Caco-2 (cell line): ENCODE results near the gene MYO9B. TPM values are rescaled to one million over a fixed set of nuclear protein-coding genes. Genes with fewer than 3 reads are reported as not detected.
"Not testable (repeated sequence)": the region's sequence is repeated elsewhere in the genome, so short reads cannot be mapped to it uniquely, and the experiment has no call there.

Source experiments
- BruUV-seq: library from RNA; stranded (reverse); fragments of 400-500 nt; replicated peaks from 2 replicates; lab custom pipeline; 2021; lab: Mats Ljungman, UMichigan
- CTCF ChIA-PET: fragments of 300-600 bp; sonication (Branson Sonifier 250); formaldehyde crosslinking; loops from one replicate; lab custom pipeline; 2022; ENCODE audit warnings: antibody characterized with exemption; lab: Charles Lee
- POLR2A ChIA-PET: fragments of 300-600 bp; sonication (Branson Sonifier 250); formaldehyde crosslinking; loops from one replicate; lab custom pipeline; 2022; ENCODE audit warnings: antibody characterized with exemption; lab: Charles Lee
- DNase-seq, 2 experiments: peaks; one replicate each; pipeline versions ENCODE4 v3.0.0 to v3.0.0-alpha.2; 2020 to 2022
- H3K27me3 ChIP-seq: replicated peaks from 2 replicates; pipeline ENCODE4 v1.6.0; 2011; ENCODE audit warnings: low read length; ENCODE audit not compliant: control insufficient read depth, insufficient read depth
- H3K36me3 ChIP-seq: 2 replicates; pipeline ENCODE4 v1.5.1; 2011; ENCODE audit warnings: low read length; ENCODE audit not compliant: control insufficient read depth, insufficient read depth
- H3K4me1 ChIP-seq: fragments of 250-450 bp; sonication (Bioruptor Pico); 2 replicates; pipeline ENCODE4 v1.5.1; 2020; ENCODE audit warnings: mild to moderate bottlenecking
- H3K4me3 ChIP-seq: 2 replicates; pipeline ENCODE4 v1.5.1; 2011; ENCODE audit warnings: low read depth, mild to moderate bottlenecking, control low read depth, low read length
- H3K9me3 ChIP-seq: fragments of 250-450 bp; sonication (Bioruptor Pico); 2 replicates; pipeline ENCODE4 v1.5.1; 2020; ENCODE audit warnings: mild to moderate bottlenecking, moderate library complexity
- H3K27ac Mint-ChIP-seq: one replicate; pipeline ENCODE4 v1.8.0; 2022; ENCODE audit warnings: mixed read lengths; ENCODE audit not compliant: unreplicated experiment
- H3K27me3 Mint-ChIP-seq: one replicate; pipeline ENCODE4 v1.8.0; 2022; ENCODE audit warnings: mixed read lengths; ENCODE audit not compliant: insufficient read depth, unreplicated experiment
- H3K36me3 Mint-ChIP-seq: one replicate; pipeline ENCODE4 v1.8.0; 2022; ENCODE audit warnings: mild to moderate bottlenecking, mixed read lengths; ENCODE audit not compliant: insufficient read depth, unreplicated experiment
- H3K4me1 Mint-ChIP-seq: one replicate; pipeline ENCODE4 v1.8.0; 2022; ENCODE audit warnings: low read depth, mixed read lengths; ENCODE audit not compliant: unreplicated experiment
- H3K4me3 Mint-ChIP-seq: one replicate; pipeline ENCODE4 v1.8.0; 2022; ENCODE audit warnings: mild to moderate bottlenecking, moderate library complexity, mixed read lengths; ENCODE audit not compliant: unreplicated experiment
- H3K9me3 Mint-ChIP-seq: one replicate; pipeline ENCODE4 v1.8.0; 2022; ENCODE audit warnings: mixed read lengths; ENCODE audit not compliant: unreplicated experiment
- CTCF ChIP-seq, 2 experiments: fragments of 200-600 bp in 1 of 2; IDR thresholded peaks; 1 replicate in 1 of 2; 2 replicates in 1 of 2; pipeline versions ENCODE4 v1.5.1 to v1.8.0; 2011 to 2022; ENCODE audit warnings: antibody characterized with exemption in 1 of 2, control low read depth in 1 of 2, inconsistent platforms in 1 of 2, low read depth in 1 of 2, low read length in 1 of 2, mild to moderate bottlenecking in 1 of 2, moderate library complexity in 1 of 2; ENCODE audit not compliant: insufficient read depth in 1 of 2, severe bottlenecking in 1 of 2, unreplicated experiment in 1 of 2
- intact Hi-C: fragments of 100-400 bp; cut with micrococcal nuclease; formaldehyde crosslinking; loops from one replicate; pipeline ENCODE4 v1.10.0; 2022; ENCODE audit not compliant: unreplicated experiment
- total RNA-seq: library from RNA; stranded (reverse); gene quantifications from 2 replicates; pipeline ENCODE4 v1.2.3, GENCODE V29; 2022

Gene MYO9B
- total RNA-seq, 1 experiment from 2014 or later: 47.6 TPM

DNA sequence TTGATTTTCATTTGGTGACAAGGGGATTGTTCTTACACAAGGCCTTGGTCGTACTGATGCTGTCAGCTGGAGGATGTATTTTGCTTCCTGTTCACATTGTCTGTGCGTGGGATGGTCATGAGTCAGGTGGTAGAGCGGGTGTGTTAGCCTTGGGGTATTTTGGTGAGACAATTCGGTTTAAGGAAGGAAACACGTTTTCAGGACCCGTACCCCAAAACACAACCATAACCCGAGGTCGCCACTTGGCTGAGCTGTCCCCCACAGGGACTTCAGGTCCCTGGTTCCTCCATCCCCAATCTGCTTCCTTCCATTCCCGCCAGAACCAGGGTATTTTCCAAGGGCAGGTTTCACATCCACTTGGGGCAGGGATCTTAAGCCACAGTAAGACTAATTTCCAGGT, 15.0 kb downstream of the MYO9B start:
- CTCF ChIA-PET: no interaction called here

DNA sequence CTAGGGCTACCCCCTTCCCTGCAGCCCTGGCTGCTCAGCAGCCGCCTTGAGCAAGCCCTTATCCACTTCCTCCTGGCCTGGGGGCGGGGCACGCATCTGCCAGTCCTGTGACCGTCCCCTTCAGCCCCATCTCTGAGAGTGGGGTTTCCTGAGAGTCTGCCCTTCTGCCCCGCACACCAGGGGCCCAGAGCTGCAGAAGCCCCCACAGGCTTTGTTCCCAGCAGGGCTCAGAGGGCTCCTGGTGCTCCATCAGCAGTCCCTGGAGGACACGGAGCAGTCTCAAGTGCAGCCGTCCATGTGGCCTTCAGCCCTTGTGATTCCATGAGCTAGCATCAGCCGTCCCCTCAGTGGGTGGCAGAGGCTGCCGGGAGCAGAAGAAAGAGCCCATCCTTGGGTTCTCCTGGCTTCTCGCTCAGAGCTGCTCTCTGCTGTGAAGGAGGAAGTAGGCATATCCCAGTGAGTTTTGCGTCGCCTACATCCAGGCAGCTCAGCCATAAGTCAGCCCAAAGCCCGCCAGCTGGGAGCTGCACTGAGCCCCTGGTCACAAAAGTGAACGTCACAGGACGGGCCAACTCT, 16.3 kb downstream of the MYO9B start:
- no peaks in the 10 kb centered on the region; the same call in 1 of the 2 replicates for H3K36me3 ChIP-seq
- H3K9me3 ChIP-seq: no peaks in the 10 kb centered on the region
- H3K27me3 ChIP-seq: no peaks in the 10 kb centered on the region
- no peak for DNase-seq
- H3K27ac Mint-ChIP-seq: no peak overlapping the region
- POLR2A ChIA-PET: no interaction called here
- H3K4me1 Mint-ChIP-seq: peaks cover 18% of the 10 kb centered on the region
- CTCF ChIA-PET: interaction anchor here (0.7 kb wide), 1 partner anchor 73 kb away, joined by 8 read pairs; no protein-coding TSS in a partner anchor
- BruUV-seq: no TSS peak
- no peaks in the 10 kb centered on the region for H3K9me3 Mint-ChIP-seq
- H3K27me3 Mint-ChIP-seq: no peaks in the 10 kb centered on the region
- peaks cover 17% of the 10 kb centered on the region for H3K36me3 Mint-ChIP-seq
- TF ChIP-seq CTCF (IDR thresholded peaks at IDR 0.05; ENCODE audit: insufficient read depth in 1 of 2, low read depth in 1 of 2, low read length in 1 of 2, severe bottlenecking in 1 of 2, unreplicated experiment in 1 of 2): no peak
- H3K4me3 Mint-ChIP-seq: no peak overlapping the region
- intact Hi-C loops: no loop called here
- H3K4me3 ChIP-seq: no peak overlapping the region
- no peaks in the 10 kb centered on the region for H3K4me1 ChIP-seq

More for the DNA sequence above, 15.0 kb downstream of the MYO9B start:
- H3K36me3 ChIP-seq: no peaks in the 10 kb centered on the region; the same call in 1 of the 2 replicates
- H3K36me3 Mint-ChIP-seq: peaks cover 18% of the 10 kb centered on the region
- no peaks in the 10 kb centered on the region for H3K27me3 ChIP-seq
- no peak for TF ChIP-seq CTCF (IDR thresholded peaks at IDR 0.05; ENCODE audit: insufficient read depth in 1 of 2, low read depth in 1 of 2, low read length in 1 of 2, severe bottlenecking in 1 of 2, unreplicated experiment in 1 of 2)
- H3K4me3 ChIP-seq: no peak overlapping the region
- H3K9me3 ChIP-seq: no peaks in the 10 kb centered on the region
- H3K4me3 Mint-ChIP-seq: no peak overlapping the region
- DNase-seq: no peak
- no TSS peak for BruUV-seq
- H3K27me3 Mint-ChIP-seq: no peaks in the 10 kb centered on the region
- POLR2A ChIA-PET: no interaction called here
- H3K9me3 Mint-ChIP-seq: no peaks in the 10 kb centered on the region
- intact Hi-C loops: no loop called here
- peaks cover 18% of the 10 kb centered on the region for H3K4me1 Mint-ChIP-seq
- peak overlapping the region; percentile 75 for H3K27ac Mint-ChIP-seq
- H3K4me1 ChIP-seq: no peaks in the 10 kb centered on the region

DNA sequence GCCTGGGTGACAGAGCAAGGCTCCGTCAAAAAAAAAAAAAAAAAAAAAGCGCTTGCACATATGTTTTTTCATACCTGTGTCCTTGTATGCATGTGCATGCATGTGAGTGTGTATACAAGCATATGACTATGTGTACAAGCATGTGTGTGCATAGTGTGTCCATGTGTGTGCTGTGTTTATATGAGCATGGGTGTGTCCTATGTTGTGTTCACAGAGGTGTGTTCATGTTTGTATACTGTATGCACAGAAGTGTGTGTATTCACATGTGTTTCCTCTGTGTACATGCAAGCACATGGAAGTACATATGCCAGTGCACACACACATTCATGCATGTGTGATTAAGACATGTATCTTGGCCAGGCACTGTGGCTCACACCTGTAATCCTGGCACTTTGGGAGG, 17.1 kb downstream of the MYO9B start:
- Mint-ChIP-seq H3K4me1 (peaks cover 24% of the 10 kb centered on the region), H3K36me3 (peaks cover 12% of the 10 kb centered on the region), H3K4me3 (no peak overlapping the region), H3K27ac (no peak overlapping the region), H3K27me3 (no peaks in the 10 kb centered on the region), H3K9me3 (no peaks in the 10 kb centered on the region)
- no peak for DNase-seq
- Histone ChIP-seq H3K4me3 (no peak overlapping the region), H3K4me1 (peaks cover 8% of the 10 kb centered on the region), H3K9me3 (no peaks in the 10 kb centered on the region), H3K27me3 (no peaks in the 10 kb centered on the region), H3K36me3 (no peaks in the 10 kb centered on the region)
- ChIA-PET POLR2A (no interaction called here), CTCF (interaction anchor here (0.7 kb wide), 1 partner anchor 72 kb away, joined by 8 read pairs; no protein-coding TSS in a partner anchor)
- intact Hi-C loops: no loop called here
- TF ChIP-seq CTCF (IDR thresholded peaks at IDR 0.05; ENCODE audit: insufficient read depth in 1 of 2, low read depth in 1 of 2, low read length in 1 of 2, severe bottlenecking in 1 of 2, unreplicated experiment in 1 of 2): no peak
- BruUV-seq: no TSS peak

- H3K9me3 ChIP-seq, intact Hi-C loops, DNase-seq, H3K9me3 Mint-ChIP-seq, H3K27me3 Mint-ChIP-seq, H3K27me3 ChIP-seq, POLR2A ChIA-PET, CTCF ChIA-PET, H3K4me3 ChIP-seq, H3K27ac Mint-ChIP-seq, H3K36me3 ChIP-seq, BruUV-seq, H3K4me3 Mint-ChIP-seq: not testable (repeated sequence)
- peaks cover 25% of the 10 kb centered on the region for H3K36me3 Mint-ChIP-seq
- peaks cover 17% of the 10 kb centered on the region for H3K4me1 Mint-ChIP-seq
- H3K4me1 ChIP-seq: peaks cover 17% of the 10 kb centered on the region
Observed at GRCh38 chr19:17094694-17095093, 19.1 kb downstream of the MYO9B start.
